Sigmoid colon (tissue), 3 donors: Measurements from ENCODE around the gene ABI3BP.

Source experiments
- POLR2A ChIP-seq, 2 donors: fragments of 450-650 bp; IDR thresholded peaks; one replicate each; pipeline ENCODE4 v1.6.1; 2016; ENCODE audit warnings: antibody characterized with exemption in 2 of 2, mild to moderate bottlenecking in 2 of 2, moderate library complexity in 2 of 2
- TF ChIP-seq, protein P1 (sequence below), 4 experiments: fragments of 450-650 bp in 3 of 4; fragments of 200-600 bp in 1 of 4; IDR thresholded peaks; one replicate each; pipeline ENCODE4 v1.5.1; 2016 to 2019; ENCODE audit warnings: antibody characterized with exemption in 4 of 4, mild to moderate bottlenecking in 3 of 4, moderate library complexity in 2 of 4

- TF ChIP-seq POLR2A (IDR thresholded peaks at IDR 0.05): no peak
- TF ChIP-seq, protein P1, sequence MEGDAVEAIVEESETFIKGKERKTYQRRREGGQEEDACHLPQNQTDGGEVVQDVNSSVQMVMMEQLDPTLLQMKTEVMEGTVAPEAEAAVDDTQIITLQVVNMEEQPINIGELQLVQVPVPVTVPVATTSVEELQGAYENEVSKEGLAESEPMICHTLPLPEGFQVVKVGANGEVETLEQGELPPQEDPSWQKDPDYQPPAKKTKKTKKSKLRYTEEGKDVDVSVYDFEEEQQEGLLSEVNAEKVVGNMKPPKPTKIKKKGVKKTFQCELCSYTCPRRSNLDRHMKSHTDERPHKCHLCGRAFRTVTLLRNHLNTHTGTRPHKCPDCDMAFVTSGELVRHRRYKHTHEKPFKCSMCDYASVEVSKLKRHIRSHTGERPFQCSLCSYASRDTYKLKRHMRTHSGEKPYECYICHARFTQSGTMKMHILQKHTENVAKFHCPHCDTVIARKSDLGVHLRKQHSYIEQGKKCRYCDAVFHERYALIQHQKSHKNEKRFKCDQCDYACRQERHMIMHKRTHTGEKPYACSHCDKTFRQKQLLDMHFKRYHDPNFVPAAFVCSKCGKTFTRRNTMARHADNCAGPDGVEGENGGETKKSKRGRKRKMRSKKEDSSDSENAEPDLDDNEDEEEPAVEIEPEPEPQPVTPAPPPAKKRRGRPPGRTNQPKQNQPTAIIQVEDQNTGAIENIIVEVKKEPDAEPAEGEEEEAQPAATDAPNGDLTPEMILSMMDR (IDR thresholded peaks at IDR 0.05): no peak
These were observed 81.3 kb downstream of the ABI3BP start for GRCh38 chr3:100911956-100912355.
